Breast epithelium (tissue), 3 donors: ENCODE data around the gene LGALS9.

Source experiments
- POLR2A ChIP-seq: fragments of 450-650 bp; IDR thresholded peaks from one replicate; pipeline ENCODE4 v1.6.1; 2016; ENCODE audit warnings: antibody characterized with exemption, mild to moderate bottlenecking, moderate library complexity
- POLR2AphosphoS5 ChIP-seq, 3 donors: sonication (generic); formaldehyde crosslinking; IDR thresholded peaks; one replicate each; pipeline ENCODE4 v1.6.1; 2017; ENCODE audit warnings: antibody characterized with exemption in 3 of 3
- TF ChIP-seq, protein P1 (sequence below), 3 donors: fragments of 450-650 bp; IDR thresholded peaks; one replicate each; pipeline ENCODE4 v1.5.1; 2016 to 2017; ENCODE audit warnings: antibody characterized with exemption in 3 of 3, mild to moderate bottlenecking in 3 of 3, moderate library complexity in 3 of 3

GRCh38 chr17:27585792-27586191 is 45.2 kb upstream of the LGALS9 start:
- TF ChIP-seq, protein P1, sequence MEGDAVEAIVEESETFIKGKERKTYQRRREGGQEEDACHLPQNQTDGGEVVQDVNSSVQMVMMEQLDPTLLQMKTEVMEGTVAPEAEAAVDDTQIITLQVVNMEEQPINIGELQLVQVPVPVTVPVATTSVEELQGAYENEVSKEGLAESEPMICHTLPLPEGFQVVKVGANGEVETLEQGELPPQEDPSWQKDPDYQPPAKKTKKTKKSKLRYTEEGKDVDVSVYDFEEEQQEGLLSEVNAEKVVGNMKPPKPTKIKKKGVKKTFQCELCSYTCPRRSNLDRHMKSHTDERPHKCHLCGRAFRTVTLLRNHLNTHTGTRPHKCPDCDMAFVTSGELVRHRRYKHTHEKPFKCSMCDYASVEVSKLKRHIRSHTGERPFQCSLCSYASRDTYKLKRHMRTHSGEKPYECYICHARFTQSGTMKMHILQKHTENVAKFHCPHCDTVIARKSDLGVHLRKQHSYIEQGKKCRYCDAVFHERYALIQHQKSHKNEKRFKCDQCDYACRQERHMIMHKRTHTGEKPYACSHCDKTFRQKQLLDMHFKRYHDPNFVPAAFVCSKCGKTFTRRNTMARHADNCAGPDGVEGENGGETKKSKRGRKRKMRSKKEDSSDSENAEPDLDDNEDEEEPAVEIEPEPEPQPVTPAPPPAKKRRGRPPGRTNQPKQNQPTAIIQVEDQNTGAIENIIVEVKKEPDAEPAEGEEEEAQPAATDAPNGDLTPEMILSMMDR (IDR thresholded peaks at IDR 0.05): no peak
- TF ChIP-seq POLR2A: no peak
- TF ChIP-seq POLR2AphosphoS5 (IDR thresholded peaks at IDR 0.05): no peak
